NCI-H345 treated with DMSO at 0.1 percent for 48 hours (cell line): ENCODE results near the gene TNFRSF1B.

Experiments used
- DNase-seq: peaks from one replicate; lab custom pipeline; 2025; ENCODE audit not compliant: unreplicated experiment; lab: John Stamatoyannopoulos, UW

TNFRSF1B gene

DNA sequence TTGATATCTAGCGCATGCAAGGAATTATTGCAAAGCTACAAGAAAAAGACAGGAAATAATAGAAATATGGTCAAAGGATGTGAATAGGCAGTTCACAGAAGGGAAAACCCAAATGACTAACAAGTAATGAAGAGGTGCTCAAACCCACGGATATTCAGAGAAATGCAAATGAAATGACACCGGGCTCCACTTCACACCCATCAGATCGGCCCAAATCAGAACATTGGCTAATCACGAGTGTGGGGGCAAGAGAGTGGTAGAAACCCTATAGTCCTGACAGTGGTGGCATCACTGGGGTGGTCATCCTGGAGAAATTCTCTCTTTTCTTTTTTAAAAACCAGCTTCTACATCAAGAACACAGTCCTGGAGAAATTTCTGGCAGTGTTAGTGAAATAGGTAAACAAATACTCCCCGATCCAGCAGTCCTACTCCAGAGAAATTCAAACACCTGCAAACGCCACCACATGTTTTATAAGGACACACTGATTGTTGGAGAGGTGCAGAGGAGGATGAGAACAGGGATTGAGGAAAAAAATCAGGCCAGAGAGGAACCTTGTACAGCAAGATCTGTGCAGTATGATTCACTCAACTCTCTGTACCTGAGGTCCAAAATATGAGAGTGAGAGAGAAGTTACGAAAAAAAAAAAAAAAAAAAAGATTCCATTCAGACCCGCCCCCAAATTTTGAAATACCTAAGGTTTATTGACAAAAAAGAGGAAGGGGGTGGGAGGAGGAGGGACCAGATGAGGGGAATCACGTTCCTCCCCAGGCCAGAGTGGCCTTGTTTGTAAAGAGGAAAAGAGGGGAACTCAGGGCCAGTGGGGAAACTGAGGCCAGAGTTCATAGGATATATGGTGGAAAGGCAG is 9.2 kb upstream of the TNFRSF1B start:
- DNase-seq: no peak

DNA sequence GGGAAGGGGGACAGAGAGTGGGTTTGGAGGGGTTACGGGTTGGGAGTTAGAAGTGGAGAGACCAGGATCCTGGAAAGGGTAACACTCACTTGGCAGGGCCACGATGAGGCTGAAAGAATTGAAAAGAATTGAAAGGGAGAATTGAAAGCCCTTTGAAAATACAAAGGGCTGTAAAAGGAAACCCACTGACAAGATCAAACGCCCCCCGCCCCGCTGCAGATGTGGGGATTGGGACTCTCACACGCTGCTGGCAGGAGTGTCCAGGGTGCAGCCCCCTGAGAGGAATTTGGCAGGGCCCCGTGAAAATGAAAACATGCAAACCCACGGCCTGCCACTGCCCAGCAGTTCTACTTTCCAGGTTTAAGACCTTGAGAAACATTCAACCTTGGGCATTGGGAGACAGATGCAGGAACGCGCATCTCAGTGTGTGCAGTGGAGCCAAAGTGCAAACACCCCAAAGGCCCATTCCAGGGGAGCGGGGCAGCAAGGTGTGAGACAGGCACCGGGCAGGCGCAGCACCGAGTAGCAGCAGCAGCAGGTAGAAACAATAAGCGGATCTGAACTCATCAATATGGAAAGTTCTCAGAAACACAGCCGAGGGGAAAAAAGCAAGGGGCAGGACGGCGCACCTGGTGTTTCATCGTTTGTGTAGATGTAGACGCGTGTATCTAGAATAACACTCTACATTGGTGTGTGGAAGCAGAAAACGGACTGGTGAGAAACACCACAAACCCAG is 8.3 kb upstream of the TNFRSF1B start:
- no peak for DNase-seq

DNA sequence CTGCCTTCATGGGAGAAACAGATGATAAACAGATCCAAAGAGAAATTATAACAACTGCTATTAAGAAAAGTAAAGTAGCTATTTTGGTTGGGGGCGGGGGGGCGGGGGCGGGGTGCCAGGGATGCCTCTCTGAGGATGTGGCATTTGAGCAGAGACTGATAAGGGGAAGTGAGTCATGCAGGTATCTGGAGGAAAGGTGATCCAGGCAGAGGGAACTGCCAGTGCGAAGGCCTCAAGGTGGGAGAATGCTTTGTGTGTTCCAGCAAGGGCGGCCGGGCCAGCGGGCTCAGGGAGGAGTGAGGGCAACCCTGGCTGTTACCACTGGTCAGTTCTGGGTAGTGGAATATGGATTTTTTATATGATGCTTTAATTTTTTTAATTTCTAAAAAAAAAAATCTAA is 7.0 kb upstream of the TNFRSF1B start:
- DNase-seq: no peak

DNA sequence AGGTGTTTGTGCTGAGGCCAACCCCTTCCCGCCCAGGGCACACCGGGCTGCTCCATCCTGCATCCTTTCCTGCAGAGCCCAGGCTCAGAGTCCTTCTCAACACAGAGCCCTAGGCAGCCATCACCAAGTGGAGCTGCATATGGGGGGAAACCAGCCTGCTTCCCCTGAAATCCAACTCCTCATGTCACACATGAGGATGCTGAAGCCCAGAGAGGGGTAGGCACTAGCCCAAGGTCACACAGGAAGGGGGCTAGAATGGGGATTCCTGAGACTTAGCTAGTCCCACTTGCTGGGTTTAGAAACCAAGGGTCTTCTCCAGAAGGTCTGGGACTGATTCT is 5.5 kb upstream of the TNFRSF1B start:
- DNase-seq: no peak

DNA sequence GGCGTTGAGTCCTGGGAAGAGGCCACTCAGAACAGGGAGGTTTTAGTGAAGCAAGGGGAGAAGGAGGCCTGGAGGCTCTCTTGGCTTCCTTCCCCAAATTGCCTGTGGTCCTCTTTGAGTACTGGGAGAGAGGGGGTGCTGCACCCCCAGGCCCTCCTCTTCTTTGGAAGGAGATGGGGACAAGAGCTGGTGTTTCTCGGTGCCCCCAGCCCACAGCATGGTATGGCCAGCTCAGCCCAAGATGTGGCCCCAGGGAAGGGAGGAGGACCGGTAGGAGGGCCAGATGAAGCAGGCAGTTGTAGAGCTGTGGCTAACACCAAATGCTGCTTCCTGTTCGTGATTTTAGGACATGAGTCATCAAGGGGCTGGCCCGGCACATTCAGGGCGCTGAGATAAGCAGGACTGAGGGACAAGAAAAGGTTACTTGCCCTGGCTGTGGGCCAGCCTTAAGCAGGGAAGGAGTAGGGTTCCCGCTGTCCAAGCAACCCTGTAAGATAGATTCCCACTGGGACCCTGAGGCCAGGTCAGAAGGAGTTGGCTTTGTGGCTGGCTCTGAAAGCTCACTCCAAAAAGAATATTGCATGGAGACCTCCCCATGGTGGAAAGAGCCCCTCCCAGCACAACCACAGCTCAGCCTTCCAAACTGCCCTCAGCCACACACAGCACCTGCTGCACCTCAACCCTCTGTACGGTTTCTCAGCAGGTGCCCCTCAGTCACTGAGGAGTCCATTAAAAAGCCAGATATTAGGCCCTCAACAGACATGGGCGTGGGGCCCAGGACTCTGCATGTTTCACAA is 4.9 kb upstream of the TNFRSF1B start:
- DNase-seq: no peak

DNA sequence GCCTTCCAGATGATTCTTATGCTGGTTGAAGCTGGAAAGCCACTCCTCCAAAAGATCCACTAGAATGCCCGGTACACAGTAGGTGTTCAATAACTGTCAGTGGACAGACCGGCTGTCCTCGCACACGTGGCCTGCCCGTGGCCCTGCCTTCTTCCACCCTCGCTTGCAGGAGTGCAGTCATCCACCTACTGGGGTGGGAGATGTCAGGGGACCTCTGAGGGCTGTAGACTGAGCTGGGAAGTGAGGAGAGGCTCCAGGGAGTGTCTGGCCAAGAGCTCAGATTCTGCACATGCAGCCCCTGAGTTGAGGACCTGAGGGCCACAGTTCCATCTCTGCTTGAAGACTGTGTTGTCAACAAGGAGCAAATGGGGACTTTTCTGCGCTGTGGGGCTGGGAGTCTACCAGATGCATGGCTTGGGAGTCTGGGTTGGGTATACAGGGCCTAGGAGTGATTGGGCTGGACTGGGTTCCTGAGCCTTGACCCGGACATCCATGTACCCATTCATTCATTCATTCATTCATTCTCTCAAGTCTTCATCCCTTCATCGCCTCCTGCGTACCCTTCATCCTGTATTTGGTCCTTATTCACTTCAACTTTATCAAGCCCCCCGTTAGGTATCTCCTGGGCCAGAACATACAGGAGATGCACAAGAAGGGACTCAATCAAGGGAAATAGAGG is 4.2 kb upstream of the TNFRSF1B start:
- DNase-seq: no peak

DNA sequence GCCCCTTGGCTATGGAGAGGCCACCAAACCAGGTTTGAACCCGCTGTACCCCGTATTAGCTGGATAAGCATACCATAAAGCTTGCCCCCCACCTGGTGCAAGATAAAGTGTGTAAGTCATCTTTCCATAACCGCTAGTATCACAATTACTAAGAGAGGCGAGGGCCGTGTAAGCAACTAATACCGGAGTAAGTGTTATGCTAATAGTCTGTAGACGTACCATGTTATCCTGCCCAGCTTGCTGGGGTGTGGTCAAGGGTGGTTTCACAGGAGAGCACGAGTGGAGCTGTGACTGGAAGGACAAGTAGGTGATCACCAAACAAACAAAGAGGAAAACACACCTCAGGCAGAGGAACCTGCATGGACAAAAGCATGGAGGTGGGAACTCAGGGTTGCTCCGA is 3.6 kb upstream of the TNFRSF1B start:
- DNase-seq: no peak

DNA sequence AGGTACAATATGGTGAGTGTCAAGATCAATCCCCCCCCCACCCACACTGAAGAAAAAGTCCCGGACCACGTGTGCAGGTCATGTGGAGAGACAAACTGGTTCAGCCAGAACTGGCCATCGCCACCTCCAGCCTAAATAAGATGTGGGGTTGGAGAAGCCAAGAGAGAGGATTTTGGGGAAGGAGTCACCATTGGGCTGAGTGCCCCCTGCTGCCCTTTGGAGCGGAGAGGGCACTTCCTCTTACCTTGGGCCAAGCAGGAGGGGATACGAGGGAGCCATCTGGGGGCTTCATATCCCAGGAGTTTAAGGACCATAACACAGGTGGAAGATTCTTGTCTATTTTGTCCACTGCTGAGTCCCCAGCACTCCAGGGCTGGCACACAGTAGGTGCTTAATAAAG is 2.6 kb upstream of the TNFRSF1B start:
- no peak for DNase-seq

DNA sequence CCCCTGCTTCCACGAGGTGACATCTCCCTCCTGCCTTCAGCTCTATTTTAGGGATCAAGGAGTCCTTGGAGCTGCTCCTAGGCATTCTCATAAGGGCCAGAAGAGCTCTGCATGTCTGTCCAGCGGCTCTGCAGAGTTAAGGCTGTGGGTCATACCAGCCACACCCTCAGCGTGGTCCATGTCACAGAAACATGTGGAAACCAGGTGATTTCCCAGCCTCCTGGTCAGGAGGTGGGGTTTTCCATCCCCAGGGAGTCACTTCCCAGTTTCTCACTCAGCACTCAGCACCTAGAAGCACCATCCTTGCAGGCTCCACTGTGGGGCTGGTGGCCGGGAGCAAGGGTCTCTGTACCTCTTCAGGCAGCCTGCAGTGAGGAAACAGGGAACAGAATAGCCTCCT is 1.4 kb upstream of the TNFRSF1B start:
- DNase-seq: no peak

DNA sequence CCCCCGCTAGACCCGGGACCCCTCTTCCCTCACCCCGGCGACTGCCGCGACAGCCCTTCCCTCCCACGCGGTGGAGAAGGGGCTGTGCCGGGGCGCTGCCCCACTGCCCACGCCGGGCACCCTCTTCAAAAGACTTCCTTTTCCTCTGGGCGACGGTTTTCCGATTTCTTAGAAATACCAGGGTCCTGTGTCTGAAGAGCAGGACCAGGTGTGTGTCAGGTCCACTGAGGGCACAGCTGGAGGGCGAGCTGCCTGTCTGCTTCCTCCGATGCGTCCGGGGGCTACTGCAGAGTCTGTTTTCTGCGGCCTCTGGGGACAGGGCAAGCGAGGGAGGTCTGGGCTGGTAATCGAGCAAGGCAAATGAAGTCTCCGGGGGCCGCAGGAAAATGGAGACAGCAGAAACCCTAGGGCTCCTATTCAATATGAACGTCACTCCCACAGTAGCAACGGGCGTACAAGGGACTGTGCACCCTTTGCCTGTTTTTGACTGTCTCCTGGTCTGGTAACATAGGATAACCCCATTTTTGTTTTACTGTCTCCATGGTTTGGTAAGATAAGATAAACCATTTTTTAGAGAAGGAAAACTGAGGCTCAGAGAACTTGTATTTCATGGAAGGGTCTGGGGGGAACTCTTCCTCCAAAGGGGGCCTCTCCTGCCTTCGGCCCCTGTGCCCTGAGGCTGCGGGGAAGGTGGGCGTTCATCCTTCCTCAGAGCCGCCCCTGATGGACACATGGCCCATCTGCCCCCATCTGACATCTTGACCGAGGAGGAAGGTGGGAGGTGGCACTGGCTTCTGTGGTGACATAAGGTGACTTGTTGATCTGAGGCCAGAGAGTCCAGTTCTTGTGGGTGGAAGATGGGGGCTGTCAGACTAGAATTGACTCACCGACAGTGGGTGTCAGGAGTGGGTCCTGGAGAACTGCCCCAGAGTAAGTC is 970 bp downstream of the TNFRSF1B start:
- DNase-seq: no peak

DNA sequence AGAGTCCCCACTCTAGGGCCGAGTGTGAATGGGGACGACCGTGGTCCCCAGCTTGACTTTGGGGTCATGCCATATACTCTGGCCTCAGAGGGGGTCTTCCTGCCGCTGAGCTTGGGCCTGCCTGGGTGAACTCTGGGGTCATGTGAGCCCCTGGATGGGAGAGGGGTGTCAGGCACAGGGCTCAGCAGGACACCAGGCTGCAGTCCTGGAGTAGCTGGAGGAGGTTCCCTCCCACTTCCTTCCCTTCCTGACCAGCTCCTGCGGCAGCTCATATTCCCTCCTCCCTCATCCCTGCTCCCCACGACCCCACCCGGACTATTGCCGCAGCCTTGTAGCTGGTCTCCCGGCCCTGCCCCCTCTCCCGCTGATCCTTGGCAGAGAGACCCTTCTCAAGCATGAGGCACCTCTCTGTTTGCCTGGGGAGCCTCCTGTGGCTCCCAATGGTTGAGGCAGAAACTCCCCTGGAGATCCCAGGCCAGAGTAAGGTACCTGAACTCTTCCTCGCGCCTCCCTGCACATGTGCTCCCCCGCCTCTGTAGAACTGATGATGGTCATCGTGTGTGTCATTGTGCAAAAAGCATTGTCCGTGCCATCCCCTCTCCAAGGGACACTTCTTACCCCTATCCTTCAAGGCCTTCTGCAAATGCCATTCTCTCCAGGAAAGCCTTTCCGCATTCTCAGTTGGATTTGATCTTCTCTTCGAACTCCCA is 1.8 kb downstream of the TNFRSF1B start:
- DNase-seq: no peak

DNA sequence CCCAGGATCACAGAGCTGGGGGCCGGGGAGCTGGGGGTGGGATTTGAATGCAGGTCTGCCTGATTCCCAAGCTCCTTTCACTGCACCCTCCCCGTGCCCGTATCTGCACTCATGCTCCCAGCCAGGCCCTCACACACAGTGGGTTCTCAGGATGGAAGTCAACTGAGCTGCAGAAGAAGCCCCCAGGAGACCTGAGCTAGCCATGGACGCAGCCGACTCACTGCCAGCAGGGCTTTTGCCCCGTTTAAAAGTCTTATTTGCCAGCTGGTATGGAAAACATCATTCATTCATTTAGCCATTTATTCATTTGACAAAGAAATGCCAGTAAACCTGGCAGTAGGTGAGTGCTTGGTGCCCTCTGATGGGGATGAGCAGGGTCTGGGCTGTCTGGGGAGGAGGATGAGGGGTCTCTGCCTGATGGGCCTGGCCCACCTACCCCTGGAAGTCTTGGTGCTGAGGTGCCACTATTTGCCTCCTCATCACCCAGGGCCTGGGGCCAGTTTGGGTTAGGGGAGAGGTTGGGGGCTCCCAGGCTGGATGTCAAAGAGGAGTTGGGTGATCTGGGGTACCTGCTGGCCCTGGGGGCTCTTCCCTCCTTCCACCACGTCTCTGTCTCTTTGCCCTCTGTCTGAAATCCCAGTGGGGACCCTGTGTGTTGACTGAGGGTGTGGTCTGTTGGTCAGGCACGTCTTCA is 2.8 kb downstream of the TNFRSF1B start:
- no peak for DNase-seq

DNA sequence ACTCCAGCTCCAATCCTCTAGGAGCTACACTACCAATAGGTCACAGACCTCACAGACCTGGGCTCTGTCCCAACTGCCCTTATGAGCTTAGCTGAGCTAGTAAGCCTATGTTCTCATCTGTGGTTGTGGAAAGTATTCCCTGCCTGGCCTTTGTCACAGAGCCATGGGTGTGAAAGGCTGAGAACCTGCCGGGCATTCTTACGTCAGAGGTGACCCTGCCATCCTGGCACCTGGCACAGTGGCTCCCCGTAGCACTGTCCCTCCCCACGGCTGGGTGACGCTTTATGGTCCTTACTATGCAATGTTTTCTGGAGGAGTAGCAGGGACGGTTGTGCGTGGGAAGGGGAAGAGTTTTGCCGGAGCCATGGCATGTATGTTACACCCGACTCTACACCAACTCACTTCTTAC is 3.5 kb downstream of the TNFRSF1B start:
- no peak for DNase-seq

DNA sequence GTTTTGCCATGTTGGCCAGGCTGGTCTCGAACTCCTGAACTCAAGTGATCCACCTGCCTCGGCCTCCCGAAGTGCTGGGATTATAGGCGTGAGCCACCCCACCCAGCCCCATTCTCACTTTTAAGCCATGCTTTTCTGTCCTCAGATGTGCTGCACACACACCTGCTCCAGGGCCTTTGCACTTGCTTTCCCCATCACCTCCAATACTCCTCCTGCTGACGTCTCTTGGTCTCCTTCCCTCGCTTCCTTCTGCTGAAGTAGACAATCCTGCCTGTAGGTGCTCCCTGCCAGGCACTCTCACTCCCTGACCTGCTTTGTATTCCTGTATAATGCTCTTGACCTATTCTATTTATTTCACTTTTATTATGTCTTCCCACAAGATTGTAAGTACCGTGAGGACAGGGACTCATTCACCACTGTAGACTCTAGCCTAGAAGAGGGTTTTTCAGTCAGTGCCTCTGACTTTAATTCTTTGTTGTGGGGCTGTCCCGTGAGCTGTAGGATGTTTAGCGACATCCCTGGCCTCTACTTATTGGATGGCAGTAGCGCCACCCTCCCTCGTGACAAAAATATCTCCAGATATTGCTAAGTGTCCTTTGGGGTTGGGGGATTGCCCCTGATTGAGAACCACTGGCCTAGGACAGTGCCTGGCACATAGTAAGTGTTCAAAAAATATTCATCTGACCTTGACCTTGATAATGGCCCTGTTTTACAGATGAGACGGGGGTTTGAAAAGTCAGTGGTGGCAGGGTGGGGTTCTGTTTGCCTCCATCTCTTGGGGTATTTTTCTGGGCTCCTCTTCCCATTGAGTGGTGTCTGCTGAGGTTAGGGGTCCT is 4.6 kb downstream of the TNFRSF1B start:
- DNase-seq: no peak

DNA sequence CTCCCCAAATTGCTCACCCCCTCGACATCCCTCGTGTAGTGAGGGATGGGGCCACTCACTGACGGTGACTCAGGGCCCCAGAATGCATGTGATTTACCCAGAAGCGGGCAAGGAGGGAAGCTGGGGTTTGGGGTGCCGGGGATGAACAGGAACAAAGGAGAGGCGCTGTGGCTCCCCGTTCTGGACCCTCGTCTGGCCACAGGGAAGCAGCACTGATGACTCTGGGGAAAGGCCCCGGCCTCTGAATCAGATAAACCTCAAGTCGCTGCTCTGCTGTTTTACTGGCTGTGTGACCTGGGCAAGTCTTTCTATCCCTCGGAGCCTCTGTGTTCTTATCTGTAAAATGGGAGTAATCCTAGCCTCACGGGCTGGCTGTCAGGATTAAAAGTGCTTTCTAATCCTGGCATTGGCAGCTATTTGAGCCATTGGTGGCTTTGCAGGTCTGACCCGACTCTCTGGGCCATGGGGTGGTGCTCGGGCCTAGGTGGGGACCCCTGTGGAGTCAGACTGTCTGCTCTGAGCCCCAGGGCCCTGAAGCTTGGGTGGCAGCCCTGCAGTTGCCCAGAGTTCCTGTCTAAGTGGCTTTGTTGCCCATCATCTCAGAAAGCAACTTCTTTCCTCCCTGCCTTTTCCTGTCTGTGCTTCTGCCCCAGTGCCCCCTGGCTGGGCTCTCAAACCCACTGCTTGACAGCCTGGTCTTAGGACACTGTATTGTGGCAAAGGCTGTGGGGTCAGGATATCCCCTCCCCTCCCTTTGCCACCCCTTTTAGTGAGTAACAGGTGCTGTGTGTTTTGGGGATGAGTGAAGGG is 5.5 kb downstream of the TNFRSF1B start:
- no peak for DNase-seq

DNA sequence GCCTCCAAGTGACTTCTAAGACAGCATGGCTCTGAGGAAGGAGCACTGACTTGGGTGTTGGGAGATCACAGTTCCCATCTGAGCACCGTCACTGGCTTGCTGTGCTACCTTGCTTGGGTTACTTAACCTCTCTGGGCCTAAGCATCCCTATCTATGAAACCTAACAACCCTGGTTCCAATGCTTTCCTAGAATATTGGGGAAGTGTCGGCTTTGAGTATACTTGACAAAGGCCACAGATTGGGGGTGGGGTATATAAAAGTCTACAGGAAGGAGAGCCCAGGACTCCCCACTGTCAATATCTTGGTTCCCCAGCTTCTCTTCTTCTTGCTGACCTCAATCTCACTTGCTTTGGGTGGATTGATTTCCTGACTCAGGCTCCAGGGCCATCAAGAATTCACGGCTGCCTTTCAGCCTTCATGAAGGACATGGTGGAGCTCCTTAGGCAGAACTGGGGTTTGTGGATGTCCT is 6.3 kb downstream of the TNFRSF1B start:
- DNase-seq: no peak

DNA sequence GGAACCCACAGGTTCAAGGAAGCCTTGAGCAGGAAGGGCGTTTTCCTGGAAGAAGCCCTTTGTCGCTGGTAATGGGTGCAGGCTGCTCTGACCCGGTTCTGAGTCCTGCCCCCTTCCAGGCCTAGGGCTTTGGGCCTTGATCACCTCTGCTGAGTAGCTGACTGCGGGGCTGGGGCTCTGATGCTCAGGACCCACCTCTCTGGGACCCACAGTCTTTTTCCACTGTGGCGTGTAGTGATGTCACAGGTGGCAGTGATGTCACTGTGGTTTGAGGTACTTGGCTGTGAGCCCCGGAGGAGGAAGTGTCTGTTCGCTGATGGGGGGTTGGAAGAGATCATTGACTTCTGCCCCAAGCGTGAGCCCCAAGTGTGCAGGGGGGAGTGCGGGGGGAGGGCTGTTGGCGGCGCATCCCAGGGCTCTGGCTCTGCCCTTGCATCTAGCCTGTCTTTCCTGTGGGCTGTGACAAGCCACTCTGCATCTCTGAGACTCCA is 6.9 kb downstream of the TNFRSF1B start:
- DNase-seq: no peak
